ENCODE measurements around the gene ARHGAP9.
A peak's percentile ranks its signal among the peaks of the same experiment; 100 is the strongest.

GRCh38 chr12:57459055-57459749 is 20.5 kb downstream of the ARHGAP9 start:
- TF ChIP-seq, protein P1, sequence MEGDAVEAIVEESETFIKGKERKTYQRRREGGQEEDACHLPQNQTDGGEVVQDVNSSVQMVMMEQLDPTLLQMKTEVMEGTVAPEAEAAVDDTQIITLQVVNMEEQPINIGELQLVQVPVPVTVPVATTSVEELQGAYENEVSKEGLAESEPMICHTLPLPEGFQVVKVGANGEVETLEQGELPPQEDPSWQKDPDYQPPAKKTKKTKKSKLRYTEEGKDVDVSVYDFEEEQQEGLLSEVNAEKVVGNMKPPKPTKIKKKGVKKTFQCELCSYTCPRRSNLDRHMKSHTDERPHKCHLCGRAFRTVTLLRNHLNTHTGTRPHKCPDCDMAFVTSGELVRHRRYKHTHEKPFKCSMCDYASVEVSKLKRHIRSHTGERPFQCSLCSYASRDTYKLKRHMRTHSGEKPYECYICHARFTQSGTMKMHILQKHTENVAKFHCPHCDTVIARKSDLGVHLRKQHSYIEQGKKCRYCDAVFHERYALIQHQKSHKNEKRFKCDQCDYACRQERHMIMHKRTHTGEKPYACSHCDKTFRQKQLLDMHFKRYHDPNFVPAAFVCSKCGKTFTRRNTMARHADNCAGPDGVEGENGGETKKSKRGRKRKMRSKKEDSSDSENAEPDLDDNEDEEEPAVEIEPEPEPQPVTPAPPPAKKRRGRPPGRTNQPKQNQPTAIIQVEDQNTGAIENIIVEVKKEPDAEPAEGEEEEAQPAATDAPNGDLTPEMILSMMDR (IDR thresholded peaks at IDR 0.05; ENCODE audit: control extremely low read depth in 1 of 3, insufficient read depth in 1 of 3, low read depth in 1 of 3, low read length in 3 of 3), result peak in 2 of 3 experiments; percentile 92 to 95; a peak in 3 of 4 replicates
- TF ChIP-seq EP300 (IDR thresholded peaks at IDR 0.05; ENCODE audit: borderline replicate concordance in 1 of 2, low read depth in 2 of 2, low read length in 2 of 2) (peak in 1 of 2 experiments; percentile 14; a peak in 1 of 3 replicates), POLR2AphosphoS5 (IDR thresholded peaks at IDR 0.05; ENCODE audit: low read depth, low read length) (peak; percentile 84), ZNF274 (IDR thresholded peaks at IDR 0.05; ENCODE audit: borderline replicate concordance, extremely low read depth, low read length) (no peak), TAF1 (IDR thresholded peaks at IDR 0.05; ENCODE audit: low read depth, low read length) (peak; percentile 61; the same call in 1 of the 2 replicates), SRF (IDR thresholded peaks at IDR 0.05; ENCODE audit: low read depth, low read length) (no peak), RAD21 (IDR thresholded peaks at IDR 0.05 in 1 of 2, conservative IDR thresholded peaks at IDR 0.05 in 1 of 2; ENCODE audit: low read depth in 2 of 2, low read length in 2 of 2) (peak; percentile 71 to 78), POU5F1 (IDR thresholded peaks at IDR 0.05; ENCODE audit: low read depth, low read length) (no peak), JUND (IDR thresholded peaks at IDR 0.05; ENCODE audit: low read length) (no peak; the same call in 1 of the 2 replicates), POLR2A (IDR thresholded peaks at IDR 0.05; ENCODE audit: control extremely low read depth in 1 of 2, low read depth in 2 of 2, low read length in 2 of 2) (peak in 1 of 2 experiments; percentile 87; a peak in 2 of 3 replicates), CHD2 (IDR thresholded peaks at IDR 0.05; ENCODE audit: low read length) (no peak)
- TF ChIP-seq, protein P2, sequence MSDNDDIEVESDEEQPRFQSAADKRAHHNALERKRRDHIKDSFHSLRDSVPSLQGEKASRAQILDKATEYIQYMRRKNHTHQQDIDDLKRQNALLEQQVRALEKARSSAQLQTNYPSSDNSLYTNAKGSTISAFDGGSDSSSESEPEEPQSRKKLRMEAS (IDR thresholded peaks at IDR 0.05), result peak; percentile 22; the same call in 1 of the 2 replicates

Data from H1 (cell line).